ENCODE data around the gene FAM186B.

GRCh38 chr12:49646871-49647654, 41.6 kb upstream of the FAM186B start:
- TF ChIP-seq GATA3 (IDR thresholded peaks at IDR 0.05; ENCODE audit: low read depth, low read length) (no peak), GATA2 (IDR thresholded peaks at IDR 0.05; ENCODE audit: low read depth, low read length) (no peak)

Data from SH-SY5Y (cell line).